Hematopoietic multipotent progenitor cell treated with erythropoietin and hydrocortisone succinate and interleukin-3 and kit ligand, for 15 days (in vitro differentiated cells): ENCODE measurements around the gene WDFY2.
"Not testable (repeated sequence)": the region's sequence is repeated elsewhere in the genome, so short reads cannot be mapped to it uniquely, and the experiment has no call there.

Source experiments
- DNase-seq: peaks from one replicate; pipeline ENCODE4 v3.0.0-alpha.2; 2015; ENCODE audit warnings: low spot score

The WDFY2 gene

DNA sequence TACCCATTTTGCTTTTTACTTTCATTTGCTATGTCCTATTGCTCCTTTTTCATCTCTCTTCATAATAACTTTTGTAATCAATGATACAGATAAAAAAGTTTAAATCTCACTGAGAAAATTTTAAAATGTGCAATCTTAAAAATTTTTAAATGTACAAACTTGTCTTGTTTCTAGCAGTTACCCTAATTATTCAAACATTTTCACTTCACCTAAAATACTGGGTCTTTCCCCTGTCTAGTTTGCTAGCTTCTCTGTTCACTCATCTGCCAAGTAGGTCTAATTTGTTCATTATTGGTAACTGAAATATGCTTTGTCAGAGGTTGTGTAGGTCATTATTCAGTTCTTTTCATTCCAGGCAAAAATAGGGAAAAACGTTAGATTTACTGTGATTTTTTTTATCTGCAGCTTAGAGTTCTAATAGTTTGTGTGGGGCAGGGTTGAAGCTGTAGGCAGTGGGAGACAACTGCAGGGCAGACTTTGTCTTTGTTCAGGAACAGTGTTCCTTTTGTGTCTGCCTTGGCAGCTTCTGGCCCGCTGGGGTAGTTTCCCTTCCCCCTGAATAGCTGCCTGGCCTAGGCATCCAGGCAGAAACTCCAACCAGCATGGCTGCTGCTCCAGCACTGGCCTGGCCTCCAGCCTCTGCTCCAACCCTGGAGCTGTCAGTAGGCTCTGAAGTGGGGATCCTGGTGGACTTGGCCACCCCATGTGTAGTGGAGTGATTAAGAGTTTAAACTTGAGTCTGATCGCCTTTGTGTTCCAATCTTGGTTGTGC is 48.5 kb downstream of the WDFY2 start:
- DNase-seq: no peak

- DNase-seq: no peak
Measured at GRCh38 chr13:51635137-51635878, 51.0 kb downstream of the WDFY2 start.

GRCh38 chr13:51636349-51636890 is 52.2 kb downstream of the WDFY2 start:
- no peak for DNase-seq

DNA sequence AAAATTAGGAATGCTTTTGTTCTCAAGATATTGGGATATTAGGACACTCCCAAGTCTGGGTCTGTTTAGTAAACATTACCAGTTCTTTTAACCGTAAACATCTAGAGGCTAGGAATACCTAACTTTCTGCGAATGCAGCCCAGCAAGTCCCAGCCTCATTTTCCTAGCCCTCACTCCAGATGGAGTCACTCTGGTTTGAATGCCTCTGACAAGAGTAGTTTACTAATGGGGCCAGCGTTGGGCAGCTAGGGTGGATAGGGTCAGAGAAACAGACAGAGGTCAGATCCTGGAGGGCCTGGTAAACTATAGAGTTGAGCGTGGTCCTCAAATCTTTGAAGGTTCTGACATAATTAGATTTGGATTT is 53.6 kb downstream of the WDFY2 start:
- no peak for DNase-seq

- DNase-seq: no peak
Measured at GRCh38 chr13:51638216-51638871, 54.1 kb downstream of the WDFY2 start.

- no peak for DNase-seq
Measured at GRCh38 chr13:51639171-51639570, 54.9 kb downstream of the WDFY2 start.

DNA sequence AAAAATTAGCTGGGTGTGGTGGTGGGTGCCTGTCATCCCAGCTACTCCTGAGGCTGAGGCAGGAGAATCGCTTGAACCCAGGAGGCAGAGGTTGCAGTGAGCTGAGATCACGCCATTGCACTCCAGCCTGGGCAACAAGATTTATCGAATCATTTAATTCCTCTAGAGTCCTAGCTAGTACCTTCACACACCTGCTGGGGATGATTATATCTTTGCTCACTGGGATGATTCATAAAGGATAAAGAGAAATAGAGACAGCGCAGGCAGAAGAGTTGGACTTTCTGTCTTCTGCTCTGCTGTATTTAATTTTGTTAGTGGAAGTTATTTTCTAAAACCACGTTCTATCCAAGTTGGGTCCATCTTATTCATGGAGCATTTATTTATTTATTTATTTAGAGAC is 56.4 kb downstream of the WDFY2 start:
- not testable (repeated sequence) for DNase-seq

- no peak for DNase-seq
Measured at GRCh38 chr13:51643105-51643881, 59.0 kb downstream of the WDFY2 start.

GRCh38 chr13:51643882-51644281 is 59.6 kb downstream of the WDFY2 start:
- no peak for DNase-seq

- no peak for DNase-seq
Measured at GRCh38 chr13:51644654-51645053, 60.4 kb downstream of the WDFY2 start.

- no peak for DNase-seq
Measured at GRCh38 chr13:51645154-51645650, 60.9 kb downstream of the WDFY2 start.

GRCh38 chr13:51645761-51646670 is 61.8 kb downstream of the WDFY2 start:
- DNase-seq: no peak

- DNase-seq: no peak
Measured at GRCh38 chr13:51647067-51647466, 62.8 kb downstream of the WDFY2 start.

DNA sequence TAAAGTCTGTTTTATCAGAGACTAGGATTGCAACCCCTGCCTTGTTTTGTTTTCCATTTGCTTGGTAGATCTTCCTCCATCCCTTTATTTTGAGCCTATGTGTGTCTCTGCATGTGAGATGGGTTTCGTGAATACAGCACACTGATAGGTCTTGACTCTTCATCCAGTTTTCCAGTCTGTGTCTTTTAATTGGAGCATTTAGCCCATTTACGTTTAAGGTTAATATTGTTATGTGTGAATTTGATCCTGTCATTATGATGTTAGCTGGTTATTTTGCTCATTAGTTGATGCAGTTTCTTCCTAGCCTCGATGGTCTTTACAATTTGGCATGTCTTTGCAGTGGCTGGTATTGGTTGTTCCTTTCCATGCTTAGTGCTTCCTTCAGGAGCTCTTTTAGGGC is 67.9 kb downstream of the WDFY2 start:
- not testable (repeated sequence) for DNase-seq

GRCh38 chr13:51659276-51660127 is 75.2 kb downstream of the WDFY2 start:
- no peak for DNase-seq

DNA sequence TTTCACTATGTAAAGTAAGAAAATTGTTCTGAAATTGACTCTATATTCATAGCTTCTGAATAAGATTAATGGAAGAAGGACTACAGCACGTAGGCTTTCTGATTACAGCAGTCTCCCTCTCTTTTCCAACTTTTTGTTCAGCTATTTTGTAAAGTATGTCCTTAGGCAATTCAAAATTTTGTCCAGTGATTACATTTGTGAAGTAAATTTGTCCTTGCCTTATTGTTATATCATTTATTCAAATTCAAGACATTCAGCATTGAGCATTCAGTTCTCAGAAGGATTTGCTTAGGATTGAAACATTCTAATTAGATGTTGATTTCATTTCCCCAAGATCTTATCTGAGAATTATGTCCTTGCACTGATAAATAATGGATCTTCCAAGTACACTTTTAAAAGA is 76.6 kb downstream of the WDFY2 start:
- DNase-seq: no peak

DNA sequence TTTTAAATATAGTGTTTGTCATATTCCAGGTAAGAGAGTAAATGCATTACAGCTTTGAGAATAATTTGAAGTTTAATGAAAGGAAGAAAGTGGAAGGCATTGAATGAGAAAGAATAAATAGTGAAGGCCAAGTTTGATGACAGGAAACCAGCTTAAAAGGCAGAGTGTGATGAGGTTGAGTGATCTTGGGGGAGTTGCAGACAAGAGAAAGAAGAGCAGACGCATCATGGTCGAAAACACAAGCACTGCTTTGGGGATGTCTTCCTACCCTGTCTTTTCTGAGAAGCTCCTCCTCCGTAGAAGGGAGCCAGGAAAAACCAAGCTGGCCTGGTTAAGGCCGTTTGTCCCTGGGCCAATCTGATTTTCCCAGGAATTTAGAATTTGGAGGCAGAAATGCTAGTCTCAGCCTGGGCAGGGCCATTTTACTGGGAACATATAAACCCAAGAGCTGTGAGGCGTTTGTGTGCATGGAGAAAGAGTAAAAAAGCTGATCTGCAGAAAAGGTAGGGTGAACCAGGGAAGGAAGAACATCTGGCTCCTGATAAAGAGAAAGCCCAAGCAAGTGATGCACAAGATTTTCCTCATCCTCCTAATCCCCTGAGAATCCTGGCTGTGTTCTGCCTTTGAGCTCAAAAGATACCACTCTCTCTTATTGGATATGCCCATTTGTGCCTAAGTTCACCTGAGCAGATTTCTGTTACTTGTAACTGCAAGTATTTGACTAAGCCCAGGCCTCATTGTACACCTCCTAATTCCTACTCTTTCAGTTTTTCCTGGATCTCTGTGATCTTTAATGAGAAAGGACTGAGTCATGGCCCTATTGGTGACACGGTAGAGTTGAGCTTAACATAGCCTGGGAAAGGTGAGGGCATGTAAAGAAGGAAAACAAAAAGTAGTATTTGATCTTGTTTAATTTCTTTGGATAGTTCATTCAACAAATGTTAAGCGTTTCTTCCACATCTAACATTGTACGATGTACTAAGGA is 80.0 kb downstream of the WDFY2 start:
- no peak for DNase-seq

DNA sequence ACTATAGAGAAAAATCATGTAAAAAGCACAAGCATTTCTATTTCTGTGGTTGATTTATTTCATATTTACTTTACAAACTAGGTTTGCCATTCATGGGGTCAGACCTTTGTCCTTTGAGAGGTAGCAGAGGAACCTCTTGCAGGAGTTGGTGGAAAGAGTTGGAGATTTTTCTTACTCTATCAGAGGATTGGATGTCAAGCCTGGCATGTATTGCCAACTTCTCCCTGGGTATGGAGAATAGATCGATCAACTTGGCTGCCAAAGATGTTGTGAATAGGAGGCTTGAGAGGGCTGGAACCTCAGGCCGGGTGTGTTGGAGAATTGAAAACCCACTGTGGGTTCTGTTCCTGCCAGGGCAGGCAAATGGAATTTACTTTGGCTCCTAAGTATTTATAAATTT is 81.2 kb downstream of the WDFY2 start:
- DNase-seq: no peak

GRCh38 chr13:51666374-51666773 is 82.1 kb downstream of the WDFY2 start:
- DNase-seq: no peak
